Measurements from ENCODE around the gene PPP1R36. TPM values are rescaled to one million over a fixed set of nuclear protein-coding genes. Genes with fewer than 3 reads are reported as not detected.
"Not testable (repeated sequence)": the region's sequence is repeated elsewhere in the genome, so short reads cannot be mapped to it uniquely, and the experiment has no call there.

PPP1R36 gene
- total RNA-seq, 1 donor from 2014 or later, result not detected

DNA sequence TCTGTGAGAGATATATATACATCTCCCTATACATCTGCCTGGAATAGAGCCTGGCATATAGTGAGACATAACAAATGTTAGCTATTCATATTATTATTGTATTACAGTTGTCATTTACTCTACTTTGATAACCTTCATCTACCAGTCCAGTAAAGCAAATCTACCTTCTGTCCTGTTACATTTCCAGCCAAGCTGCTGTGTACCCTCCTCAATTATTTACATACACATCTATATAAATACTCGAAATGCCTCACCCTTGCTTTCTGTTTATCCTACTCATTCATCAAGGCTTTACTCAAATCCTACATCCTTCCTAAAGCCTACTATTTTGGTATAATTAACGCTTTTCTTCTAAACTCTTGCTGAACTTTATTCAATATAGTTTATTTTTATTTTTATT, 36.5 kb upstream of the PPP1R36 start:
- Histone ChIP-seq H3K36me3 (no peaks in the 10 kb centered on the region), H3K4me3 (no peak overlapping the region), H3K9me3 (no peaks in the 10 kb centered on the region), H3K4me1 (peaks cover 8 to 16% of the 10 kb centered on the region in 2 donors), H3K27ac (no peak overlapping the region), H3K27me3 (no peaks in the 10 kb centered on the region)
- TF ChIP-seq, protein P1, sequence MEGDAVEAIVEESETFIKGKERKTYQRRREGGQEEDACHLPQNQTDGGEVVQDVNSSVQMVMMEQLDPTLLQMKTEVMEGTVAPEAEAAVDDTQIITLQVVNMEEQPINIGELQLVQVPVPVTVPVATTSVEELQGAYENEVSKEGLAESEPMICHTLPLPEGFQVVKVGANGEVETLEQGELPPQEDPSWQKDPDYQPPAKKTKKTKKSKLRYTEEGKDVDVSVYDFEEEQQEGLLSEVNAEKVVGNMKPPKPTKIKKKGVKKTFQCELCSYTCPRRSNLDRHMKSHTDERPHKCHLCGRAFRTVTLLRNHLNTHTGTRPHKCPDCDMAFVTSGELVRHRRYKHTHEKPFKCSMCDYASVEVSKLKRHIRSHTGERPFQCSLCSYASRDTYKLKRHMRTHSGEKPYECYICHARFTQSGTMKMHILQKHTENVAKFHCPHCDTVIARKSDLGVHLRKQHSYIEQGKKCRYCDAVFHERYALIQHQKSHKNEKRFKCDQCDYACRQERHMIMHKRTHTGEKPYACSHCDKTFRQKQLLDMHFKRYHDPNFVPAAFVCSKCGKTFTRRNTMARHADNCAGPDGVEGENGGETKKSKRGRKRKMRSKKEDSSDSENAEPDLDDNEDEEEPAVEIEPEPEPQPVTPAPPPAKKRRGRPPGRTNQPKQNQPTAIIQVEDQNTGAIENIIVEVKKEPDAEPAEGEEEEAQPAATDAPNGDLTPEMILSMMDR (IDR thresholded peaks at IDR 0.05), result no peak
- intact Hi-C loops (cut with DNase I), result no loop called here
- no peak for DNase-seq (ENCODE audit: low spot score in 2 of 2)

DNA sequence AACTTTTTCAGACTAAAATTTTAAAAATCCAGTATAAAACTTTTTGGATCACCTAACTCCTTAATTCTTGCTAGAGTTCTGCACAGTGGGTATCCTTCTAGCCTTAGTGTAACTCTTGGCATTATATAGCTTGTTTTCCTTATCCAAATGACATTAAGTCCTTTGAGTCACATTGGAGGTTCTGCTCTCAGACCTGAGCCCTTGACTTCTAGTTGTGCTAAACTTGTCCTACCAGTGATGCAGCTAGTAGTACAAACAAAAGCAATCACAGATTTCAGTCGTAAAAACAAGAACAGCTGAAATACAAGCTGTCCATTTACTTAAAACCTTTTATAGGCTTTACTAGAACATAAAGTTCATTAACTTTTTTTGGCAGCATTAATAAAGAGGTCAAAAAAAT, 34.7 kb upstream of the PPP1R36 start:
- peaks cover 5 to 16% of the 10 kb centered on the region in 2 donors for H3K4me1 ChIP-seq
- no peaks in the 10 kb centered on the region for H3K36me3 ChIP-seq
- no peak for DNase-seq (ENCODE audit: low spot score in 2 of 2)
- intact Hi-C loops (cut with DNase I), result no loop called here
- no peak overlapping the region for H3K27ac ChIP-seq
- TF ChIP-seq, protein P1 (IDR thresholded peaks at IDR 0.05), result no peak
- no peaks in the 10 kb centered on the region for H3K9me3 ChIP-seq
- no peak overlapping the region for H3K4me3 ChIP-seq
- H3K27me3 ChIP-seq, result no peaks in the 10 kb centered on the region

DNA sequence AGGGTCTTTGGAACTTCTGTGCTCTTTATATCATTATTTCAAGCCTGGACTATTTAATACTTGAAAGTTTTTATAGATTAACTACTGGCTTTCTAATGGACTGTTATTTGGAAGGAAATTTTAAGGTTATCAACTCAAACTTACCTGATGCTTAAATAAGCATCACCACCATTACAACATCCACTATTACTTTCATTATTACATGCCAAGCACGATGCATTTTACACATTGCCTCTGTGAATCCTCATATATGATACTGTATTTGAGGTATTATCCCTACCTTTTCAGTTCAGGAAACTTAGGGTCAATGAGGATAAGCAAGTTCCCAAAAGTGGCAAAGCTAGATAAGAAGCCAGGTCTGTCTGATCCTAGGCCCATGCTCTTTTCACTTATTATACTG, 32.8 kb upstream of the PPP1R36 start:
- intact Hi-C loops (cut with DNase I), result no loop called here
- H3K27me3 ChIP-seq, result no peaks in the 10 kb centered on the region
- TF ChIP-seq, protein P1 (IDR thresholded peaks at IDR 0.05), result no peak
- peaks cover 2 to 7% of the 10 kb centered on the region in 2 donors for H3K36me3 ChIP-seq
- no peak overlapping the region for H3K27ac ChIP-seq
- no peak overlapping the region for H3K4me3 ChIP-seq
- H3K4me1 ChIP-seq, result peaks cover 3 to 5% of the 10 kb centered on the region in 2 donors
- DNase-seq (ENCODE audit: low spot score in 2 of 2), result no peak
- no peaks in the 10 kb centered on the region for H3K9me3 ChIP-seq

DNA sequence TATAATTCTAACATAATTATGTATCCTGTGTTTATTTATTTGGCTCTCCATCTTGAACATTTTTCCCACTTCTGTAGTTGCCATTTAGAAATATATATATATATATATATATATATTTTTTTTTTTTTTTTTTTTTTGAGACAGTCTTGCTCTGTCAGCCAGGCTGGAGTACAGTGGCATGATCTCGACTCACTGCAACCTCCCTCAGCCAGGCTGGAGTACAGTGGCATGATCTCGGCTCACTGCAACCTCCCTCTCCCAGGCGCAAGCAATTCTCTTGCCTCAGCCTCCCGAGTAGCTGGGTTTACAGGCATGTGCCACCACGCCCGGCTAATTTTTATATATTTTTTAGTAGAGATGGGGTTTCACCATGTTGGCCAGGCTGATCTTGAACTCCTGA, 32.1 kb upstream of the PPP1R36 start:
- H3K4me1 ChIP-seq; intact Hi-C loops (cut with DNase I): not testable (repeated sequence)

DNA sequence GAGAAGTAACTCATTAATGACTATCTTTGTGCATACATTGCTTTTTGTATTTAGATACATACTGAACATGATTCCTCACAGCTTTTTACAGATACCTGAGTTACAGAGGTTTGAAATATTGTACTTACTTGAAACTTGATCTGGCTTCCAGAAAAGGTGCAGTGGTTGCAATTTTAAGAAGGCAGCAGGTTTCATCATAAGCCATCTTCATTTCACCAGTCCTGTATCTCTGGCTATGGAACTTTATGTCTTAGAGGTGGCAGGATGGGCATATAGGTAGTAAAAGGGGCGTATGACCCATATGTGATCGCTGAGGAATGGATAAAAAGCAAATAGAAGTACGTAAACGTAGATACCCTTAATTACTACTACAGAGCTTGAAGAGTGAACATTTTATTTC, 31.5 kb upstream of the PPP1R36 start:
- Histone ChIP-seq H3K4me1 (peaks cover 0 to 5% of the 10 kb centered on the region in 2 donors), H3K9me3 (no peaks in the 10 kb centered on the region), H3K27ac (no peak overlapping the region), H3K27me3 (no peaks in the 10 kb centered on the region), H3K4me3 (no peak overlapping the region), H3K36me3 (peaks cover 12 to 19% of the 10 kb centered on the region in 2 donors)
- TF ChIP-seq, protein P1 (IDR thresholded peaks at IDR 0.05), result no peak
- intact Hi-C loops (cut with DNase I), result no loop called here
- no peak for DNase-seq (ENCODE audit: low spot score in 2 of 2)

More for the DNA sequence above, 32.1 kb upstream of the PPP1R36 start:
- H3K36me3 ChIP-seq, result peaks cover 7 to 14% of the 10 kb centered on the region in 2 donors
- not testable (repeated sequence) for DNase-seq (ENCODE audit: low spot score in 2 of 2); H3K27ac ChIP-seq; H3K9me3 ChIP-seq; H3K4me3 ChIP-seq; H3K27me3 ChIP-seq

DNA sequence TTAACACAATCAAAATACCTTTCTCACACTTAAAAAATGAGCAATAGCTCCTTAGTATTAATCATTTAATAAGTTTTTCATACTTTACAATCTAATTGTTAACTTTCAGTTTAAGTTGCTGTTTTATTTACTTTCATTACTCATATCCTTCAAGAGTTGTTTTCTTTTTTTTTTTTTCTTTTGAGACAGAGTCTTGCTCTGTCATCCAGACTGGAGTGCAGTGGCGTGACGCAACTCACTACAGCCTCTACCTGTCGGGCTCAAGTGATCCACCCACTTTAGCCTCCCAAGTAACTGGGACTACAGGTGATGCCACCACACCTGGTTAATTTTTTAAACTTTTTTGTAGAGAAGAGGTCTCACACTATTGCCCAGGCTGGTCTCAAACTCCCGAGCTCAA, 29.1 kb upstream of the PPP1R36 start:
- Histone ChIP-seq H3K27me3 (no peaks in the 10 kb centered on the region), H3K4me1 (no peaks in the 10 kb centered on the region), H3K27ac (no peak overlapping the region), H3K4me3 (no peak overlapping the region), H3K36me3 (peaks cover 15 to 21% of the 10 kb centered on the region in 2 donors), H3K9me3 (no peaks in the 10 kb centered on the region)
- TF ChIP-seq, protein P1 (IDR thresholded peaks at IDR 0.05), result no peak
- intact Hi-C loops (cut with DNase I), result no loop called here
- DNase-seq (ENCODE audit: low spot score in 2 of 2), result no peak
